ENCODE data around the gene GPR162. TPM values are rescaled to one million over a fixed set of nuclear protein-coding genes. Genes with fewer than 3 reads are reported as not detected.

Gene GPR162
- total and polyA plus RNA-seq, 2 of the 4 experiments (the other 2 are of a cell fraction), result 2.9 to 6.0 TPM

- H3K18ac ChIP-seq (ENCODE audit: low read depth, low read length), result no peak overlapping the region
- no peak overlapping the region for H2BK120ac ChIP-seq (ENCODE audit: low read depth, low read length)
- no peak overlapping the region for H3K14ac ChIP-seq (replicated peaks; ENCODE audit: low read depth, low read length)
- no peak overlapping the region for H2BK20ac ChIP-seq (ENCODE audit: low read depth, low read length)
- H3K79me1 ChIP-seq (ENCODE audit: low read depth in 1 of 2, low read length in 2 of 2), result no peaks in the 10 kb centered on the region
- H4K91ac ChIP-seq (ENCODE audit: insufficient read depth, low read depth, low read length), result no peak overlapping the region
- no peak overlapping the region for H3K9ac ChIP-seq (ENCODE audit: low read depth, low read length)
- H3K9me1 ChIP-seq (ENCODE audit: insufficient read depth, low read length), result no peaks in the 10 kb centered on the region
- no peak overlapping the region for H2AK9ac ChIP-seq (replicated peaks; ENCODE audit: low read depth, low read length, poor library complexity)
- no peak overlapping the region for H3K4me3 ChIP-seq (ENCODE audit: insufficient read depth, low read depth, low read length)
- H3K56ac ChIP-seq (ENCODE audit: extremely low read depth, insufficient read depth, low read length), result no peak overlapping the region
- BruUV-seq (replicated peaks), result no TSS peak
- TF ChIP-seq RFX5 (IDR thresholded peaks at IDR 0.05; ENCODE audit: low read depth, low read length) (no peak), POLR2A (IDR thresholded peaks at IDR 0.05; ENCODE audit: low read depth, low read length) (no peak), RCOR1 (IDR thresholded peaks at IDR 0.05; ENCODE audit: insufficient replicate concordance, low read length) (no peak)
- POLR2A ChIA-PET (ENCODE audit: unreplicated experiment), result interaction anchor here (0.6 kb wide), 1 partner anchor 187 kb away, joined by 7 read pairs; no protein-coding TSS in a partner anchor
- no peak overlapping the region for H4K5ac ChIP-seq (ENCODE audit: low read depth, low read length)
- intact Hi-C loops (cut with micrococcal nuclease) (no loop called here), in situ Hi-C loops (cut with MboI; ENCODE audit: low sequenced_read_pairs) (no loop called here), dilution Hi-C loops (cut with HindIII; ENCODE audit: low sequenced_read_pairs, unreplicated experiment) (no loop called here)
- H2AFZ ChIP-seq (replicated peaks; ENCODE audit: low read length, poor library complexity), result no peak overlapping the region
- H2BK15ac ChIP-seq (ENCODE audit: low read depth, low read length), result no peak overlapping the region
- H3K4me1 ChIP-seq (ENCODE audit: control insufficient read depth, insufficient read depth, low read length), result no peaks in the 10 kb centered on the region
- ATAC-seq (ENCODE audit: low read depth) (no peak), DNase-seq (no peak)
- no peak overlapping the region for H2AK5ac ChIP-seq (ENCODE audit: low read depth, low read length)
- no peak overlapping the region for H4K8ac ChIP-seq (ENCODE audit: low read depth in 2 of 2, low read length in 2 of 2)
- CTCF ChIA-PET, result interaction anchor here (0.7 kb wide), 1 partner anchor 104 kb away, joined by 4 read pairs; no protein-coding TSS in a partner anchor
- 0 out of 2 replicates have a peak overlapping the region, but pooled peaks have one; percentile 27 for H3K23ac ChIP-seq (ENCODE audit: low read depth, low read length)
- no peaks in the 10 kb centered on the region for H3K36me3 ChIP-seq (ENCODE audit: control insufficient read depth, insufficient read depth, low read length)
- no peaks in the 10 kb centered on the region for H3K9me3 ChIP-seq (ENCODE audit: control insufficient read depth, insufficient read depth, low read length)
- no peaks in the 10 kb centered on the region for H3K27me3 ChIP-seq (ENCODE audit: control insufficient read depth, insufficient read depth, low read length)
- H3K4me2 ChIP-seq (ENCODE audit: low read depth, low read length), result no peak overlapping the region
- no peak overlapping the region for H3K4ac ChIP-seq (ENCODE audit: low read depth, low read length)
- 42% methylated on average over 2 of the region's 10 CpGs; no CpG with 5 or more reads in 1 of the 2 experiments for WGBS, 2 experiments (ENCODE audit: extremely low coverage in 2 of 2, insufficient read length in 1 of 2)
- no peak overlapping the region for H3K27ac ChIP-seq (ENCODE audit: insufficient read depth, low read length)
- H4K20me1 ChIP-seq (ENCODE audit: insufficient read depth, low read length), result no peaks in the 10 kb centered on the region
- H2BK5ac ChIP-seq (ENCODE audit: low read depth, low read length, poor library complexity, severe bottlenecking), result no peak overlapping the region
Observed at GRCh38 chr12:6809056-6809455, 12.6 kb upstream of the GPR162 start.

Measured in IMR-90 (cell line).